Muscle layer of duodenum (tissue), 2 donors: Measurements from ENCODE around the gene PTPN14.
"Not testable (repeated sequence)": the region's sequence is repeated elsewhere in the genome, so short reads cannot be mapped to it uniquely, and the experiment has no call there.

Experiments used
- H3K27ac ChIP-seq: one replicate; pipeline ENCODE4 v1.7.0; 2013; ENCODE audit warnings: mild to moderate bottlenecking, low read length
- H3K27me3 ChIP-seq: one replicate; pipeline ENCODE4 v1.7.0; 2013; ENCODE audit warnings: low read depth, mild to moderate bottlenecking, control low read depth, low read length
- H3K36me3 ChIP-seq, 2 donors: one replicate each; pipeline ENCODE4 v1.7.0; 2013; ENCODE audit warnings: low read length in 2 of 2, control low read depth in 1 of 2, mild to moderate bottlenecking in 1 of 2; ENCODE audit not compliant: insufficient read depth in 2 of 2, control insufficient read depth in 1 of 2
- H3K4me1 ChIP-seq, 2 donors: one replicate each; pipeline ENCODE4 v1.7.0; 2013; ENCODE audit warnings: low read length in 2 of 2, mild to moderate bottlenecking in 2 of 2, control low read depth in 1 of 2, moderate library complexity in 1 of 2; ENCODE audit not compliant: insufficient read depth in 2 of 2, control insufficient read depth in 1 of 2
- H3K4me3 ChIP-seq, 2 donors: one replicate each; pipeline ENCODE4 v1.7.0; 2013; ENCODE audit warnings: low read length in 2 of 2, low read depth in 1 of 2, mild to moderate bottlenecking in 1 of 2
- H3K9me3 ChIP-seq, 2 donors: one replicate each; pipeline ENCODE4 v1.7.0; 2013; ENCODE audit warnings: low read length in 2 of 2, control low read depth in 1 of 2, mild to moderate bottlenecking in 1 of 2; ENCODE audit not compliant: control insufficient read depth in 1 of 2
- donor health status: healthy.

PTPN14 gene

DNA sequence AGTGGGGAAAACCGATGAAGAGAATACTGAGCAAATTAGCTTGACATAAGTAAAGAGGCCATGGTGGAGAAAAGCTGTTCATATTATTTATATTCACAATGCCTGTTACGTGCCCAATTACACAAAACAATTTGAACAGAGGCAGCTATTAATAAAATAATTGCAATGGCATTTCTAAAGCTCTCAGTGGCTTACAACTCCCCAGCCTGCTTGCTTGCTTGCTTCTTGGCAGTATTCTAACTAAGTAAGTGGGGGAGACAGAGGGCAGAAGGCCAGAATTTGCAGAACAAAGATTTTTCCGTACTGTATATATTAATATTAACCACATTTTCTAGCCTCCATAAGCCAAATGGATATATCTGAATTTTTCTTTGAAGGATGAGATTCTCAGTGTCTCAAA is 12.9 kb downstream of the PTPN14 start:
- Histone ChIP-seq H3K27me3 (no peaks in the 10 kb centered on the region), H3K36me3 (no peaks in the 10 kb centered on the region), H3K4me1 (peaks cover 4 to 28% of the 10 kb centered on the region in 2 donors), H3K9me3 (no peaks in the 10 kb centered on the region), H3K27ac (no peak overlapping the region), H3K4me3 (no peak overlapping the region)

DNA sequence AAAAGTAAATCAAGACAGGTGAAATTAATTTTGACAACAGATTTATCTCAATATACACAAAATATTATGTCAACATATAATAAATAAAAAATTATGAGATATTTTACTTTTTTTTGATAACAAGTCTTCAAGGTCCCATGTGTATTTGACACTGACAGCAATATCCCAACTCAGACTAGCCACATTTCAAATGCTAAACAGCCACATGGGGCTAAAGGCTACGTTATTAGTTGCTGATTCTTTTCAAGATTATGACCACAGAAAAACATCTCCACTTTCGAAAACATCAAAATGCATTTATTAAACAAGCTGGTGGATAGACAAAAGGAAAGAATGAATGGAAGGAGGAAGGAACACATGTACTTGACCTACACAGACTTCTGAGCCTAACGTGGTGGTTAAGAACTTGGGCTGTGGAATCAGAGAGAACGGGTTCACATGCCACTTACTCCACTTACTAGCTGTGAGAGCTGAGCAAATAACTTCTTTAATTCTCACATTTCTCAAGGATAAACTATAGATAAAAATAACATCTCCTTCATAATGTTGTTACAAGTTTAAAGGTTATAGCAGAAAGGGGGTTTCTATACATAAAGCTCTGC is 13.4 kb downstream of the PTPN14 start:
- Histone ChIP-seq H3K36me3 (no peaks in the 10 kb centered on the region), H3K9me3 (no peaks in the 10 kb centered on the region), H3K27ac (no peak overlapping the region), H3K27me3 (no peaks in the 10 kb centered on the region), H3K4me1 (peaks cover 4 to 28% of the 10 kb centered on the region in 2 donors), H3K4me3 (no peak overlapping the region)

DNA sequence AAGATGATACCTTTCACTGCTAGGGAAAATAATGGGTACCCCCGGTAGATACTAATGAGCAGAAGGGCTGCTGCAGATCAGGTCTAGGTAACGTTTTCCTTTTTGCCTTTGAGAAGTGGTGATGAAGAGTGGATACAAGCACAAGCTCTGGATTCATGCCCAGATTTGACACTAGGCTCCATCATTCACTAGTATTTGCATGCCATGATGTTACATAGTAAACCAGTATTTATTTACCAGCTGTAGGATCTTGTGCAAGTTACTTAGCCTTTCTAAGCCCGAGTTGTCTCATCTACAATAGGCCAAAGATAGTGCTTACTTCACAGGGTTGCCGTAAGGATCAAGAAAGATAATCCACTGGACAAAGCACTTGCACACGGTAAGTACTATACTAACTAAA is 14.2 kb downstream of the PTPN14 start:
- H3K36me3 ChIP-seq, result no peaks in the 10 kb centered on the region
- H3K9me3 ChIP-seq, result no peaks in the 10 kb centered on the region
- no peaks in the 10 kb centered on the region for H3K27me3 ChIP-seq
- no peak overlapping the region for H3K27ac ChIP-seq
- H3K4me1 ChIP-seq, result peaks cover 2 to 26% of the 10 kb centered on the region in 2 donors
- H3K4me3 ChIP-seq, result no peak overlapping the region

DNA sequence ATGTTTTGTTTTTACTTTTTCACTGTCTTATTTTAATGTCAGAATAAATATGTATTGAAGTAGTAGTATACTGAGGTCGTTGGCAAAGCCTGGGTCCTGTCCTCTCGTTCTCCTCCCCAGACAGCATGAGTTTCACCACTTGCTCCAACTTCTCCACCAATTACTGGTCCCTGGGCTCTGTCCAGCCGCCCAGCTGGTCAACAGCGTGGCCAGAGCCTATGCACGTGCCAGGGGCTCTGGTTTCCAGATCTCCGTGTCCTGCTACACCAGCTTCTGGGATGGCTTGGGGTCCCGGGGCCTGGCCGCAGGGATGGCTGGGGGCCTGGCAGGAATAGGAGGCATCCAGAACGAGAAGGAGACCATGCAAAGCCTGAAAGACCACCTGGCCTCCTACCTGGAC is 19.3 kb downstream of the PTPN14 start:
- Histone ChIP-seq H3K36me3 (no peaks in the 10 kb centered on the region), H3K4me1 (no peaks in the 10 kb centered on the region), H3K27ac (no peak overlapping the region), H3K9me3 (no peaks in the 10 kb centered on the region), H3K27me3 (no peaks in the 10 kb centered on the region), H3K4me3 (no peak overlapping the region)

DNA sequence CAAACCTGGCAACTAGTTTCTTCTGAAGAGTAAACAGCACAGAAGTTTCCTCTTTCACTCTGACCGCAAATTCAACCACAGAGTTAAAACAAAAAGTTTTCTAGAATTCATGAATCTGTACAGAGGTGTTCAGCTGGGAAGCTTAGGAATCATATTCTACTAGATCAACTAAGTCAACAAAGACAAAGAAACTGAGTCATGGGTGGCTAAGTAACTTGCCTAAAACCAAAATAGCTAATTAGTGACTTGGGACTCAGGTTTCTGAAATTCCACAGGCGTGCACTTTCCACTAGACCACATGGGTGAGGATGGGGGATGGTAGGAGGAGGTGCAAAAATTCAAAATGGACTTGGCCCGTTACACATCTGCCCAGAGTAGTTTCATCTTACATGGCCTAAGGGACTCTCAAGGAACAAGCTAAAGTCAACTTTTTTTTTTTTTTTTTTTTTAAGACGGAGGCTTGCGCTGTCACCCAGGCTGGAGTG is 25.8 kb downstream of the PTPN14 start:
- Histone ChIP-seq H3K27ac (no peak overlapping the region), H3K4me3 (no peak overlapping the region), H3K9me3 (no peaks in the 10 kb centered on the region), H3K36me3 (no peaks in the 10 kb centered on the region), H3K27me3 (no peaks in the 10 kb centered on the region), H3K4me1 (peaks cover 0 to 17% of the 10 kb centered on the region in 2 donors)

DNA sequence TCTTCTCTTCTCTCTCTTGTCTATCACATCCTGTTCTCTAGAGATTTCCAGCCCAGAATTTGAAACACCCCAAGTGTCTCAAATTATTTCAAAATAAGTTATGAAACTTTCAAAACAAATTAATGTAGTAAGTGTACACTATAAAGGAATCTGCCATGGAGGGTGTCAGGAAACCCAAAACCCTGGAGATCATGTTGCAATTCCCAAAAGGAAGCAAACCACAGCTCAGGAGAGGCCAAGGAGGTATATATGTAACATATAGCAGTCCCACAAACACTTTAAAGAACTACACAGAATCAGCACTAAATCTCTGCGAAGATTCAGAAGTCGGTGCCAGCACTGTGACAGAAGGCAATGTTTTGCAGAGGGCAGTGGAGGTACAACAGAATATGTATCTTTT is 26.6 kb downstream of the PTPN14 start:
- Histone ChIP-seq H3K27me3 (no peaks in the 10 kb centered on the region), H3K27ac (no peak overlapping the region), H3K9me3 (no peaks in the 10 kb centered on the region), H3K36me3 (no peaks in the 10 kb centered on the region), H3K4me1 (peaks cover 0 to 17% of the 10 kb centered on the region in 2 donors), H3K4me3 (no peak overlapping the region)

DNA sequence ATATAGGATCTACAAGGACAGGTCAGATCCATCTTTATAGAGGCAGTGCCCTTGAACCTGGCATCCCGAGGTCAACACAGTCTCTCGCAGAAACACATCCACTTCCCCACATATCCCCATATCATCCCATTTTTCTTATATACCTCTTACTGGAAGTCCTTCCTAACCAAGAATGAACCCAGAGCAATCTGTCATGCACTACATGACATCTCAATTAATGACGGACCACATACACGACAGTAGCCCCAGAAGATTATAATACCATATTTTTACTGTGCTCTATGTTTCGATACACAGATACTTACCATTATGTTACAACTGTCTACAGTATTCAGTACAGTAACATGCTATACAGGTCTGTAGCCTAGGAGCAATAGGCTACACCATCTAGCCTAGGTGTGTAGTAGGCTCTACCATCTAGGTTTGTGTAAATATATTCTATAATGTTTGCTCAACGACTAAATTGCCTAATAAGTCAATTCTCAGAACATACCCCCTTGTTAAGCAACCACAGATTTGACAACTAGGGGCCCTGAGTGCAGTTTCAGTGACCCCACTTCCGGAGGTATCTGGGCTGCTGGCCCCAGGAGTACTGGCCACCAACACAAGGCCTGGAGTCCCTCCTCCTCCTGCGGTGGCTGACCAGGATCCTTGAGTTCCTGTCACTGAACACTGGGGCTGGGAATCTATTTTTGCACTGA is 28.1 kb downstream of the PTPN14 start:
- no peaks in the 10 kb centered on the region for H3K36me3 ChIP-seq
- H3K4me1 ChIP-seq, result peaks cover 0 to 17% of the 10 kb centered on the region in 2 donors
- no peaks in the 10 kb centered on the region for H3K9me3 ChIP-seq
- no peaks in the 10 kb centered on the region for H3K27me3 ChIP-seq
- no peak overlapping the region for H3K27ac ChIP-seq
- H3K4me3 ChIP-seq, result no peak overlapping the region

DNA sequence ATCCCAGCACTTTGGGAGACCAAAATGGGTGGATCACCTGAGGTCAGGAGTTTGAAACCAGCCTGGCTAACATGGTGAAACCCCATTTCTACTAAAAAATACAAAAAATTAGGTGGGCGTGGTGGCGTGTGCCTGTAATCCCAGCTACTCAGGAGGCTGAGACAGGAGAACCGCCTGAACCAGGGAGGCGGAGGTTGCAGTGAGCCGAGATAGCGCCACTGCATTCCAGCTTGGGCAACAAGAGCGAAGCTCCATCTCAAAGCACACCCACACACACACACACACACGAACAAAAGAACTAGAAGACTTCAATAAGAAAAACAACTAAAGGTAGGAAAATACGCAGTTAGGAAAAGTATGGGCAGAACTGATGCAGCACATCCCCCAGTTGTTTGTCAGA is 29.9 kb downstream of the PTPN14 start:
- H3K9me3 ChIP-seq, H3K27me3 ChIP-seq, H3K27ac ChIP-seq, H3K4me3 ChIP-seq, H3K36me3 ChIP-seq: not testable (repeated sequence)
- H3K4me1 ChIP-seq, result peaks cover 2 to 17% of the 10 kb centered on the region in 2 donors

DNA sequence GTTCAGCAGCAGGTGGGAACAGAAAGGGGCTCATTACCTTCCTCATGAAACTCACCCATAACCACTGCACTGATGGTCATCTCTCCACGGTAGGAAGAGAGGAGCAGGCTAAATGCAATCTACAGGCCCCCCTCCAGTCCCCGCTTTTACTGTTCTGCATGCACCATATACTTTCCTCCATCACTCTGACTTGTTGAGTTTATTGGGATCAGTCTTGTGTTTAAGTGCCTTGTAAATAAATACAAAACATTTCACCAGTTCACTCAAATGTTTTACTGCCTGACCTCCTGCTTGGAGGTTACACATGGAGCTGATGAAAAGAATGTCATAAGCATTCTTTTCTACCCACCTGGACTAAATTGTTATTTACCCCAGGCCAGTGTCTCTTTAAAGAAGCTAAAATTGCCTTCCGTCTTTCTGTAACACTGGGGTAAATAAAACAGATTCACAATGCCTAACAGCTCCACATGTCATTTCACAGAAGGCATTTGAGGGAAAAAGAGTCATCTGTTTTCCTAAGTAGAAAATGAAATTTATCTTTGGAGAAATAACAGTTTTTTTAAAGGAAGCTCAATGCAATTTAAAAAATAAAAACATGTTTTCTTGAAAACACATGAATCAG is 30.7 kb downstream of the PTPN14 start:
- Histone ChIP-seq H3K27me3 (no peaks in the 10 kb centered on the region), H3K4me1 (peaks cover 7 to 15% of the 10 kb centered on the region in 2 donors), H3K27ac (no peak overlapping the region), H3K36me3 (no peaks in the 10 kb centered on the region), H3K9me3 (no peaks in the 10 kb centered on the region), H3K4me3 (no peak overlapping the region)

DNA sequence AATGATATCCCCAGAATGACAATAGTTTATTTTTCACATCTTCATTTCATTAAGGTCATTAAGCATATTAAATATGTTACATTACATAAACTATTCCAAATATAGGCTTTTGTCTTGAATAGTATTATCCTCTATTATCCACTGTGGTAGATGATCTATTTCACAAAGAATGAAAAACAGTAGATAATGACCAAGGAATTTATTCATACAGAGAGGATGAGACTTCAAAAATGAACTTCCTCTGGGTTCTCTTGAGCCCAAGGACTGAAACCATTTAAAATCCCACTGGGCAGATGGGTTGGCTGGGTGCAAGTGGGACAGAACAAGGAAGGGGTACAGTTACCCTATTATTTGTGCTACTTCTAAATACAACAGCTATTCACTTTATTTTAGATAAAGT is 33.0 kb downstream of the PTPN14 start:
- H3K4me1 ChIP-seq, result peaks cover 14 to 22% of the 10 kb centered on the region in 2 donors
- H3K9me3 ChIP-seq, result no peaks in the 10 kb centered on the region
- no peak overlapping the region for H3K4me3 ChIP-seq

DNA sequence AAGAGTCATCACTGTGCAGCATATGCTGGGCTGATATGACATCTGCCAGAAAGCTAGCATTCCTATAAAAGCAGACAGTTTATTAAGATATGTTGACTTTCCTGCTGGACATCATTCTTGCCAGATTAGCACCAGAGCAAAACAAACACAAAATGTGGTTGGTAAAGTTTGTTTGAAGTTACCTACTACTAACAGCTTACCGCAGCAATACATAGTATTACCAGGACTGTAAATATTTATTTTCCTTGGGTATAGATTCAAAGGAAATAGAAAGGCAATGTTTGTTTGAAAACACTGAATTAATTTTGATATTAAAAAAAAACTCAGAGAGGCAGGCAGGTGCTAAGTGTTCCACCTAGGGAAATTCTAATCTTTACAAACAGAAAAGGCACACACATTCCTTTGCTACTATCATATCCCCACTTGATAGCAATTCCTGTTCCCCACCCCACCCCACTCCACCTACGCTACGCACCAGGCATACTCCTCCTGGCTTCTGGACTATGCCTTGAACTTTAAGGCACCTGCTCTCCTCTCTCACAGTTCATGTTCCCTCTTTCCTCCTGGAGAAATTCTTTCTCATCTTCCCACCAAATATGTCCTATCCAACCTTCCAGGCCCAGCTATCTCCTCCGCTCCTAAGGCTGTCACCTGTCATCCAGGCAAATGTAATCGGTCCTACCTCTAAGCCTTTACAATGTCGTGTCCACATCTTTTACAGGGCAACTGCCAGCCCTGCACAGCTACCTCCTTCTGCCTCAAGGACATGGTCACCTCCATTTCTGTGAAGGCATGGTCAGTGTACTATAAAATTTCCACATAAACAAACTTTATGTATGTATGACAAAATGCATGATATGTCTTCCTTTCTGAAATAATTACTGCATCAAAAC is 34.7 kb downstream of the PTPN14 start:
- no peaks in the 10 kb centered on the region for H3K9me3 ChIP-seq
- peak overlapping the region in 1 of 2 donors; percentile 22 for H3K4me3 ChIP-seq
- no peaks in the 10 kb centered on the region for H3K36me3 ChIP-seq
- H3K27me3 ChIP-seq, result no peaks in the 10 kb centered on the region
- peaks cover 14 to 22% of the 10 kb centered on the region in 2 donors for H3K4me1 ChIP-seq
- no peak overlapping the region for H3K27ac ChIP-seq

More for the DNA sequence above, 33.0 kb downstream of the PTPN14 start:
- H3K36me3 ChIP-seq, result no peaks in the 10 kb centered on the region
- no peak overlapping the region for H3K27ac ChIP-seq
- no peaks in the 10 kb centered on the region for H3K27me3 ChIP-seq
